ENCODE data around the gene C8G. TPM values are rescaled to one million over a fixed set of nuclear protein-coding genes. Genes with fewer than 3 reads are reported as not detected.

Gene C8G
- polyA plus RNA-seq, 3 donors from 2014 or later, result 1.7 to 5.1 (median 2.1) TPM

- Mint-ChIP-seq H3K27me3 (ENCODE audit: low read depth in 3 of 3) (peaks cover 5 to 16% (median 9%) of the 10 kb centered on the region in 3 donors), H3K27ac (peak overlapping the region in 1 of 6 donors; percentile 79), H3K4me3 (no peak overlapping the region), H3K36me3 (no peaks in the 10 kb centered on the region), H3K4me1 (peaks cover 62 to 71% of the 10 kb centered on the region in 2 donors), H3K9me3 (no peaks in the 10 kb centered on the region)
- DNase-seq, result no peak
These were observed 18.7 kb downstream of the C8G start for GRCh38 chr9:136963751-136964150.

DNA sequence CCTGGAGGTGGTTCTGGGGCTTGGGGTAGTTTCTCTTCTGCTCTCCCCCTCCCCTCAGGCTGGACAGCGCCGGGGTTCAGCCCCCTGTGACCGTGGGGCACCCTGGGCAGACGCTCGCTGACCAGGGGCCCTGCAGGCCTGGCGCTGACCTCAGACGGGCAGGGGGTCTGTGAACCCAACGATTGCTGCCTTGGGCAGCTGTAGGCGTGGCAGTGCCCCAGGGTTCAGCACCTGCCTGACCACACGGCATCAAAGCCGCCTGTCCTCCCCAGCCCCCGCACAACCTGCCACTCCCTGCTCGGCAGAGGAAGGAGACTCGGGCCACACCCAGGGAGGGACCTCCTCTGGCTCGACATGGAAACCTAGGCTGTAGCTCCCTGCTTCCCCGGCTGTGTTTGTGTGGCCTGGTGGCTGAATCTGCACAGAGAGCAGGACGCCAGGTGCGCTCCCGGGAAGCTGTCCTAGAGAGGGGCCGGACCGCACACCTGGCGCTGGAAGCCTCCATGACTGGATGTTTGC, 19.2 kb downstream of the C8G start:
- peak overlapping the region in 2 of 5 donors; percentile 31 to 56 for H3K4me3 Mint-ChIP-seq
- H3K27ac Mint-ChIP-seq, result peak overlapping the region in 2 of 6 donors; percentile 46 to 62
- H3K9me3 Mint-ChIP-seq, result no peaks in the 10 kb centered on the region
- no peaks in the 10 kb centered on the region for H3K36me3 Mint-ChIP-seq
- H3K4me1 Mint-ChIP-seq, result peaks cover 57 to 67% of the 10 kb centered on the region in 2 donors
- no peak for DNase-seq
- H3K27me3 Mint-ChIP-seq (ENCODE audit: low read depth in 3 of 3), result peaks cover 5 to 16% (median 9%) of the 10 kb centered on the region in 3 donors

DNA sequence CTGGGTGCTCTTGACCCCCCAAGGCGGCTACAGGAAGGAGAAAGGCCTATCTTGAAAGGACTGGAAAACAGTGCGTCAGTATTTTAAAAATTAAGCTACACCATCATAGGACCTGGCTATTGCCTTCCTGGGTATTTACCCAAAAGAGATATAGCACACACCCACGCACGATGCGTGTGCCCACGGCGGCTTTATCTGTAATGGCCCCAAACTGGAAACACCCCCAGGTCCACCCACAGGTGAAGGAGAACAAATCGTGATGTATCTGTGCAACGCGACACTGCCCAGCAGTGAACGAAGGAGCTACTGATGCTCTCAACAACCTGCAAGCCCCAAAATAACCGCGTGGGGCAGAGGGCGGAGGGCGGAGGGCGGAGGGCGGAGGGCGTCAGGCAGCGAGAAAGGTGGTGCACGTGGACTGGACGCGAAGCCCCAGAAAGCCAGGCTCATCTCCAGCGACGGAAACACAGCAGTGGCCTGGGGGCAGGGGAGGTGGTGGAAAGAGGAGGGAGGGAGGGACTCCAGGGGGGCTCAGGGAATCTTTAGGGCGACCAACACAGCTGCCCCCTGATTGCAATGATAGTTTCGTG, 19.9 kb downstream of the C8G start:
- no peaks in the 10 kb centered on the region for H3K36me3 Mint-ChIP-seq
- H3K27ac Mint-ChIP-seq, result peak overlapping the region; percentile 57 to 93 (median 66)
- no peaks in the 10 kb centered on the region for H3K9me3 Mint-ChIP-seq
- peaks cover 5 to 16% (median 9%) of the 10 kb centered on the region in 3 donors for H3K27me3 Mint-ChIP-seq (ENCODE audit: low read depth in 3 of 3)
- peak overlapping the region; percentile 31 to 85 (median 56) for H3K4me3 Mint-ChIP-seq
- DNase-seq, result no peak
- H3K4me1 Mint-ChIP-seq, result peaks cover 55 to 60% of the 10 kb centered on the region in 2 donors

DNA sequence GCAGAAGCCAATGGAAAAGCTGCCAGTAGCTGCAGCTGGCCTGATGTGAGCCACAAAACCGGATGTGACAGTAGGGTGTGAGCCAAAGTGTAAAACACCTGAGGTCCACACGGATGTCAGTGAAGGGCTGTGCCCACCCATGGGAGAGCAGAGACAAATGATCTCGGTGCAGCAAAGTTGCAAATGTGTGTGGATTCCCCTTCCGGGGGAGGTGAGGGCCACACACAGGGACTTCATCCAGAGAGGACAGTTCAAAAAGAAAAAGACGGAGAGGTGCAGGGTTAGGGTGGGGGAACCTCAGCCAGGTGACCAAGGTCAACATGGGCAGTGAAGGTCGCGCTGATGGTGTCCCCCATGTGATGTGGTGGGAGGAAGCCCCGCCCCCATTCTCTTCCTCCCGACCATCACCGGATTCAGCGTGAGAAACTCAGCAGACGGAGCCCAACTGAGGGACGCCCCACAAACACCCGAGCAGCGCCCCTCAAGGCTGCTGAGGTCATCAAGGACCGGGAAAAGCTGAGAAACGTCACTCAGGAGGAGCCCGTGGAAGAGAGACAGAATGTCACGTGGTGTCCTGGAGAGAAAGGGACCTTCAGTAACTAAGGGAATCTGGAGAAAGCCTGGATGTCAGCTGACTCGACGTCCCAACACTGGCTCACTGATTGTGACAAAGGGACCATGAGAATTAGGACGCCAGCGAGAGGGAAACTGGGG, 20.9 kb downstream of the C8G start:
- DNase-seq, result peak; percentile 53 to 57 (median 56)
- peak overlapping the region; percentile 67 to 91 (median 77) for H3K4me3 Mint-ChIP-seq
- H3K27me3 Mint-ChIP-seq (ENCODE audit: low read depth in 3 of 3), result peaks cover 0 to 11% (median 5%) of the 10 kb centered on the region in 3 donors
- no peaks in the 10 kb centered on the region for H3K36me3 Mint-ChIP-seq
- H3K27ac Mint-ChIP-seq, result peak overlapping the region; percentile 82 to 93 (median 90)
- peaks cover 45 to 50% of the 10 kb centered on the region in 2 donors for H3K4me1 Mint-ChIP-seq
- H3K9me3 Mint-ChIP-seq, result no peaks in the 10 kb centered on the region

GRCh38 chr9:136968333-136969127, 23.5 kb downstream of the C8G start:
- H3K36me3 Mint-ChIP-seq, result no peaks in the 10 kb centered on the region
- no peak for DNase-seq
- H3K27me3 Mint-ChIP-seq (ENCODE audit: low read depth in 3 of 3), result peaks cover 0 to 11% (median 5%) of the 10 kb centered on the region in 3 donors
- no peak overlapping the region for H3K27ac Mint-ChIP-seq
- peaks cover 23 to 28% of the 10 kb centered on the region in 2 donors for H3K4me1 Mint-ChIP-seq
- H3K9me3 Mint-ChIP-seq, result no peaks in the 10 kb centered on the region
- no peak overlapping the region for H3K4me3 Mint-ChIP-seq

DNA sequence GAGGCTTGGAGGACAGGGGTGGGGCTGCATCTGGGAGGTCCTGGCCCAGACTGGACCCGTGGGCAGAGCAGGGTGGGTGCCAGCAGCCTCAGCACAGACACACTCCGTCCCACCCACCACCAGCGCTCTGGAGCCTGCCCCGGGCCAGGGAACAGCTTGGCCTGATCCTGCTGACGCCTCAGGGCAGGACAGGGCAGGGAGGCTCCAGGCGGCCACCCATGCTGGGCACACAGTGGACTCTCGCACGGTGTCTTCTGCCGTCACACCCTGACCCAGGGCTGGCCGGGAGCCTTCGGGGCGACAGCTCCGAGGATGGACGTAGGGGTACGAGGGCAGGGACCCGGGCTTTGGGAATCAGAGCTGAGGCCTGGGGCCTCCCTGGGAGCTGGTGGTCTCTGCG, 24.1 kb downstream of the C8G start:
- Mint-ChIP-seq H3K27me3 (ENCODE audit: low read depth in 3 of 3) (peaks cover 0 to 11% (median 5%) of the 10 kb centered on the region in 3 donors), H3K27ac (no peak overlapping the region), H3K4me3 (no peak overlapping the region), H3K9me3 (no peaks in the 10 kb centered on the region), H3K4me1 (peaks cover 23 to 33% of the 10 kb centered on the region in 2 donors), H3K36me3 (no peaks in the 10 kb centered on the region)
- no peak for DNase-seq

DNA sequence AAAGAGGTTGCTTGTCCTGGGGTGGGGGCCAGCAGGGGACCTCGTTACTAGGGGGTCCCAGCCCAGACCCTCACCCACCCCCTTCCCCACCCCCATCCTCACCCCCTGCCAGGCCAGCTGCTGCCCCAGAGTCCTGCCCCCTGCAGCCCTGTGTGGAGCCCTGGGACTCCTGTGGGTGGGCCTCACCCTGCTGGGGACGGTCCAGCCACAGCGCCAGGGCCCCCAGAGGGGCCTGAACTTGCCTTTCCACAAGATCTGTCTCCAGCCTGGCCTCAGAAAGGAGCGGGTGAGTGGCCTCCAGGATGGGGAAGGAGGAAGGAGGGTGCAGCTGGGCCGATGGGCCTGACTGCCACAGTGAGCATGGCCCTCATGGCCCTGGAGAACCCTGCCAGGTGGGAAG, 24.7 kb downstream of the C8G start:
- peaks cover 22 to 33% of the 10 kb centered on the region in 2 donors for H3K4me1 Mint-ChIP-seq
- H3K4me3 Mint-ChIP-seq, result no peak overlapping the region
- peaks cover 0 to 11% (median 5%) of the 10 kb centered on the region in 3 donors for H3K27me3 Mint-ChIP-seq (ENCODE audit: low read depth in 3 of 3)
- H3K36me3 Mint-ChIP-seq, result no peaks in the 10 kb centered on the region
- H3K27ac Mint-ChIP-seq, result no peak overlapping the region
- DNase-seq, result no peak
- no peaks in the 10 kb centered on the region for H3K9me3 Mint-ChIP-seq

DNA sequence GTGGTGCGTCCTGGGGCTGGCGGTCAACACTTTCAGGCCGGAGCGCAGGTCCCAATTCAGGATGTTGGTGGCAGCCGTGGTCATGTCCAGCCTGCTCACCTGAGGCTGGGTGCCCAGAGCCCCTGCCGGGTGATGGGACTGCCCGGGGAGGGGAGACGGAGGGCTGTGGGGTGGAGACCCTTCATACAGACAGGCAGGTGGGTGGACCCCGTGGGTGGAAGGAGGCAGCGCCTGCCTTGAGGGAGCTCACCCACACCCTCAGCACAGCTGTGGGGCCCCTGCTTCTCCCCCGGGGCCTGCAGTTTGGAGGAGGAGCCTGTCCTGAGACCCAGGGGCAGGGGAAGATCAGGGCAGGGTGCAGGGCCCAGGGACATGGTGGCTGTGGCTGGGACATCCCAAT, 25.3 kb downstream of the C8G start:
- H3K27me3 Mint-ChIP-seq (ENCODE audit: low read depth in 3 of 3), result peaks cover 0 to 9% (median 5%) of the 10 kb centered on the region in 3 donors
- H3K4me1 Mint-ChIP-seq, result peaks cover 22 to 34% of the 10 kb centered on the region in 2 donors
- DNase-seq, result no peak
- H3K9me3 Mint-ChIP-seq, result no peaks in the 10 kb centered on the region
- H3K27ac Mint-ChIP-seq, result no peak overlapping the region
- H3K4me3 Mint-ChIP-seq, result no peak overlapping the region
- H3K36me3 Mint-ChIP-seq, result no peaks in the 10 kb centered on the region

- no peaks in the 10 kb centered on the region for H3K36me3 Mint-ChIP-seq
- H3K9me3 Mint-ChIP-seq, result no peaks in the 10 kb centered on the region
- H3K4me3 Mint-ChIP-seq, result no peak overlapping the region
- H3K27ac Mint-ChIP-seq, result no peak overlapping the region
- DNase-seq, result no peak
- no peaks in the 10 kb centered on the region for H3K27me3 Mint-ChIP-seq (ENCODE audit: low read depth in 3 of 3)
- H3K4me1 Mint-ChIP-seq, result peaks cover 20 to 35% of the 10 kb centered on the region in 2 donors
These were observed 26.7 kb downstream of the C8G start for GRCh38 chr9:136971746-136972145.

DNA sequence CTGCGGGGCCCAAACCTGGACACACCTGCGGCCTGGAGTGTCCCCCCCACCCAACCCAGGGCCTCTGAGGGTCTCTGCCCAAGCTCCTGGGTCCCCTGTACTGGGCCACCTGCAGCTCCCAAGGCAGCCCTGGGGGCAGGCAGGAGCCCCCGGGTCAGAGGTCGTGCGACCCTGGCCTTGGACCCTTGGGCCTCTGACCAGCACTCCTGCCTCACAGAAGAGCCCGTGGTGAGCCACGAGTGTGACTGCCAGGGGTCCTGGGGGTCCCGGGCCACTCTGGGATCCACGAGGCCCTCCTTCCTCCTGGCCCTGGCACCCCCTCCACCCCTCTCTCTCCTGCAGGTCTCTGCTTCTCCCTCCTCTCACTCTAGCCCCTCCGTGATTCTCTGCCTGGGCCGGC, 27.3 kb downstream of the C8G start:
- H3K27ac Mint-ChIP-seq, result no peak overlapping the region
- H3K27me3 Mint-ChIP-seq (ENCODE audit: low read depth in 3 of 3), result peaks cover 0 to under 1% (median 0%) of the 10 kb centered on the region in 3 donors
- no peaks in the 10 kb centered on the region for H3K9me3 Mint-ChIP-seq
- DNase-seq, result no peak
- no peaks in the 10 kb centered on the region for H3K36me3 Mint-ChIP-seq
- H3K4me3 Mint-ChIP-seq, result no peak overlapping the region
- peaks cover 20 to 34% of the 10 kb centered on the region in 2 donors for H3K4me1 Mint-ChIP-seq

DNA sequence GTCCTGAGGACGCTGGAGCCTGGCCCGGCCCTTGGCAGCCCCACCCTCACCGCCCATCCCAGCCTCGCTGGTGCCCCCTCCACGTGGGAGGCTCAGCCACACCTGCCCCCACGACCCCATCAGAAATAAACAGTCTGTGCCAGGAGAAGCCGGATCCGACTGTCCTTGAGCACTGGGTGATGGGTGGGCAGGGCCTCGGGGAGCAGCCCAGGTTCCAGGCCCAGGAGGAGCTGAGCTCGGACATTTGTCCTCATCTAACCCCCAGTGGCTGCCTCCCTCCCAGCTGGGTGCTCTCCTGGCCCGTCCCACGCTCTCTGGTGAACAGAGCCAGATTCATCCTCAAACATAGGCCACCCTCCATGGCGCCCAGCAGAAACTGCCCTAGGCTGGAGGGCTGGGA, 27.7 kb downstream of the C8G start:
- no peak overlapping the region for H3K27ac Mint-ChIP-seq
- H3K36me3 Mint-ChIP-seq, result no peaks in the 10 kb centered on the region
- no peaks in the 10 kb centered on the region for H3K9me3 Mint-ChIP-seq
- peaks cover 20 to 36% of the 10 kb centered on the region in 2 donors for H3K4me1 Mint-ChIP-seq
- no peak overlapping the region for H3K4me3 Mint-ChIP-seq
- peaks cover 0 to 3% (median 0%) of the 10 kb centered on the region in 3 donors for H3K27me3 Mint-ChIP-seq (ENCODE audit: low read depth in 3 of 3)
- DNase-seq, result no peak

DNA sequence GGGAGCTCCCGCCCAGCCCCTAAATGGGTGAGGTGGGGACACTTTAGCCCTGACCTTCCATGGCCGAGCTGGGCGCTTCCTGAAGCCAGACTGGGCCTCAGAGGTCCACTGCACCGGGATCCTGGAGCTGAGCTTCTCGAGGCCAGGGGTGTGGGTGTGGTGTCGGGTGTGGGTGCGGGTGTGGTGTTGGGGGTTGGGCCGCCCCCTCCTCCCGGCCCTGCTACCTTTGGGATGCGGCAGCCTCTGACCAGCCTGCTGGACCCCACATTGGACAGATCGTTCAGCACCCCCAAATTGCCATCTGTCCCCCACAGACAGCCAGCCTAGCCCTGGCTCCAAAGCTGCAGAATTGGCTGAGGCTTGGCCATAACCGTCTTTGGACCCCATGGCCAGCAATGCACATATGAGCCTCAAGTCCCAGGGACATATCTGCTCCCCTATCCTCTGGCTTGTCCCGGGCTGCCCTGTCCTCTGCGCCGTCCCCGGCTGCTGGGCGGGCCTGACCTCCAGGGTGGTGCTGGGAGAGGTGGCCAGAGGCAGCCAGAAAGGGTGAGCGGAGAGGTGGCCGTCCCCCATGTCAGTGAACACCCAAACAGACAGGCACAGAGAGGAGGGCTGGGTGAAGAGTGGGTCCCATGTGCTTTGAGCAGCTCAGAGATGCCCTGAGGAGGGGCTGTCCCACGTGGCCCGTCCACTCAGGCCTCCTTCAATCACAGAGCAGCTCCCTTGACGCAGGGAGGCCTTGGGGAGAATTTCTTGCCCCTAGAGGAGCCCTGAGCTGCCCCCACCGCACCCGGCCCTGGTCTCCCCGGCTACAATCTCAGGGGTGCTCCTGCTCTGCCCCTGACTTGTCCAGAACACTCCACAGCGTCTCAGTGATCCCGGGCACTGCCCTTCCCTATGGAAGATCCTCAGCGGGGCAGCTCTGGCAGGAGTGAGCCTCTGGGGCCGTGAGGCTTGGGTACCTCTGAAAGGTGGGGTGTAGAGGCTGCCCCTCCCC, 28.9 kb downstream of the C8G start:
- H3K36me3 Mint-ChIP-seq, result no peaks in the 10 kb centered on the region
- no peaks in the 10 kb centered on the region for H3K9me3 Mint-ChIP-seq
- H3K27ac Mint-ChIP-seq, result peak overlapping the region in 2 of 6 donors; percentile 82 to 85
- peaks cover 20 to 36% of the 10 kb centered on the region in 2 donors for H3K4me1 Mint-ChIP-seq
- H3K27me3 Mint-ChIP-seq (ENCODE audit: low read depth in 3 of 3), result peaks cover 0 to 3% (median 0%) of the 10 kb centered on the region in 3 donors
- H3K4me3 Mint-ChIP-seq, result peak overlapping the region in 3 of 5 donors; percentile 4 to 29 (median 23)
- no peak for DNase-seq

Measured in immature natural killer cell (primary cell).